ENCODE measurements around the gene CTNND1. TPM values are rescaled to one million over a fixed set of nuclear protein-coding genes. Genes with fewer than 3 reads are reported as not detected.
A peak's percentile ranks its signal among the peaks of the same experiment; 100 is the strongest.

Gene CTNND1
- total and polyA plus RNA-seq, 9 of the 15 experiments (the other 6 are each of a cell fraction or from before 2014, with no cell fraction given) = 11.1 to 74.0 (median 43.3) TPM

- TF ChIP-seq ZNF263 (CRISPR knock-in tag; IDR thresholded peaks at IDR 0.05; ENCODE audit: borderline replicate concordance) (no peak), NBN (IDR thresholded peaks at IDR 0.05; ENCODE audit: low read depth) (peak; percentile 47; the same call in 1 of the 2 replicates), ZNF24 (IDR thresholded peaks at IDR 0.05) (peak; percentile 70; the same call in 1 of the 2 replicates), ESRRA (IDR thresholded peaks at IDR 0.05; ENCODE audit: borderline replicate concordance, low read depth) (peak; percentile 83), ARNT (IDR thresholded peaks at IDR 0.05) (0 out of 4 replicates have a peak, but pooled peaks of 1 of the 2 experiments have one; percentile 38), MYC (IDR thresholded peaks at IDR 0.05; ENCODE audit: low read depth, low read length) (peak; percentile 53; the same call in 1 of the 2 replicates), MYC (CRISPR knock-in tag; IDR thresholded peaks at IDR 0.05; ENCODE audit: borderline replicate concordance, low read depth) (no peak)
Measured at GRCh38 chr11:57735619-57736298, 25.8 kb upstream of the CTNND1 start (continued).

GRCh38 chr11:57741132-57742086, 20.2 kb upstream of the CTNND1 start, which contains the start of gene SELENOH:
SELENOH (plus strand) TSS chr11:57741491; CDS start chr11:57741596, 105 bp downstream.
- intact Hi-C loops (cut with micrococcal nuclease) (loop anchor here (1.0 kb wide), 2 partner anchors 27 to 74 kb away; no protein-coding TSS in a partner anchor), in situ Hi-C loops (cut with MboI) (no loop called here)
- ATAC-seq (peak; percentile 96), FAIRE-seq (peak; percentile 93), DNase-seq (ENCODE audit: extremely low read depth in 1 of 4, low spot score in 3 of 4) (peak; percentile 88 to 98 (median 92))
- Histone ChIP-seq H3K4me3 (peak within 1 kb of the TSS; percentile 70), H3K27me3 (ENCODE audit: control insufficient read depth in 2 of 2, insufficient read depth in 2 of 2, low read length in 2 of 2) (no peaks in the 10 kb centered on the region), H3K27ac (ENCODE audit: extremely low read depth, low read depth, low read length) (peak within 1 kb of the TSS; percentile 86), H3K9me1 (ENCODE audit: control insufficient read depth, insufficient read depth, low read length) (no peaks in the 10 kb centered on the region), H2AFZ (ENCODE audit: low read depth, low read length) (peak within 1 kb of the TSS; percentile 84), H3K9me3 (replicated peaks; ENCODE audit: control insufficient read depth, insufficient read depth, low read depth, low read length) (no peaks in the 10 kb centered on the region), H3K9ac (ENCODE audit: insufficient read depth in 1 of 2, low read depth in 2 of 2, low read length in 2 of 2) (peak within 1 kb of the TSS; percentile 90 to 97), H3K4me1 (replicated peaks in 1 of 2; ENCODE audit: control insufficient read depth in 2 of 2, insufficient read depth in 2 of 2, low read length in 2 of 2) (peaks cover 10 to 11% of the 10 kb centered on the region in 2 experiments; a peak in 4 of 5 replicates), H4K20me1 (replicated peaks; ENCODE audit: control insufficient read depth, insufficient read depth, low read length) (no peaks in the 10 kb centered on the region), H3K36me3 (ENCODE audit: control insufficient read depth, insufficient read depth, low read length) (peaks cover 88% of the 10 kb centered on the region), H3K4me2 (ENCODE audit: insufficient read depth, low read length) (peak within 1 kb of the TSS; percentile 90), H3K79me2 (ENCODE audit: control insufficient read depth, insufficient read depth, low read length) (peaks cover 42% of the 10 kb centered on the region)
- BruUV-seq (replicated peaks) = TSS peak; percentile 65
- POLR2A ChIA-PET = interaction anchor here (0.6 to 2.7 kb wide), 22 partner anchors 7 to 423 kb away, joined by 3 to 25 read pairs (median 4); partner anchors contain the start of genes BTBD18, CTNND1 and MED19
- WGBS (ENCODE audit: insufficient coverage, low coverage, missing lambda C conversion rate) = under 1% methylated on average over 59 of the region's 75 CpGs
- CTCF ChIA-PET (ENCODE audit: low intra/inter-chr PET ratio) = no interaction called here
- TF ChIP-seq ETV5 (CRISPR knock-in tag; IDR thresholded peaks at IDR 0.05; ENCODE audit: low read depth) = peak; percentile 97
- TF ChIP-seq KDM5B (IDR thresholded peaks at IDR 0.05; ENCODE audit: insufficient replicate concordance, low read depth, low read length) = peak; percentile 80
- peak; percentile 64; the same call in 1 of the 2 replicates for TF ChIP-seq ZNF436 (CRISPR knock-in tag; IDR thresholded peaks at IDR 0.05)
- TF ChIP-seq ZNF253 (CRISPR knock-in tag; conservative IDR thresholded peaks at IDR 0.05) = no peak
- TF ChIP-seq ZNF668 (CRISPR knock-in tag; IDR thresholded peaks at IDR 0.05) = no peak
- peak; percentile 76 for TF ChIP-seq ZFP91 (CRISPR knock-in tag; IDR thresholded peaks at IDR 0.05)
- peak; percentile 99 for TF ChIP-seq RB1 (IDR thresholded peaks at IDR 0.05; ENCODE audit: low read depth)
- TF ChIP-seq RFX5 (IDR thresholded peaks at IDR 0.05; ENCODE audit: low read depth, low read length) = peak; percentile 76
- peak; percentile 84; the same call in 1 of the 2 replicates for TF ChIP-seq HOXB6 (CRISPR knock-in tag; IDR thresholded peaks at IDR 0.05; ENCODE audit: borderline replicate concordance)

All from K562 (cell line).